CD4-positive, CD25-positive, alpha-beta regulatory T cell (primary cell): Measurements from ENCODE around the gene AIF1. TPM values are rescaled to one million over a fixed set of nuclear protein-coding genes. Genes with fewer than 3 reads are reported as not detected.
A peak's percentile ranks its signal among the peaks of the same experiment; 100 is the strongest.
"Not testable (repeated sequence)": the region's sequence is repeated elsewhere in the genome, so short reads cannot be mapped to it uniquely, and the experiment has no call there.

Experiments used
- ATAC-seq, 2 donors: fragments of 150-1000 bp; cut with Tn5 transposase; one replicate each; pipeline ENCODE4 v1.10.0; 2021; ENCODE audit warnings: low read depth in 2 of 2, moderate number of reproducible peaks in 2 of 2, moderate library complexity in 1 of 2
- DNase-seq, 3 donors: peaks; one replicate each; pipeline versions ENCODE4 v3.0.0 to v3.0.0-alpha.2; 2012 to 2022; ENCODE audit warnings: mixed read lengths in 1 of 3
- H3K27ac ChIP-seq: one replicate; pipeline ENCODE4 v1.7.0; 2013; ENCODE audit warnings: mild to moderate bottlenecking, low read length; ENCODE audit not compliant: insufficient read depth, poor library complexity, severe bottlenecking
- H3K27me3 ChIP-seq: one replicate; pipeline ENCODE4 v1.7.0; 2013; ENCODE audit warnings: low read length; ENCODE audit not compliant: control insufficient read depth, insufficient read depth
- H3K36me3 ChIP-seq: one replicate; pipeline ENCODE4 v1.7.0; 2013; ENCODE audit warnings: mild to moderate bottlenecking, low read length, moderate library complexity; ENCODE audit not compliant: control insufficient read depth, insufficient read depth
- H3K4me1 ChIP-seq: 2 replicates; pipeline ENCODE4 v1.7.0; 2013; ENCODE audit warnings: mild to moderate bottlenecking, low read length; ENCODE audit not compliant: insufficient read depth, control insufficient read depth, poor library complexity, severe bottlenecking
- H3K4me3 ChIP-seq: one replicate; pipeline ENCODE4 v1.7.0; 2013; ENCODE audit warnings: low read depth, mild to moderate bottlenecking, low read length, moderate library complexity
- H3K9me3 ChIP-seq, 2 experiments: 1 replicate in 1 of 2; 2 replicates in 1 of 2; pipeline ENCODE4 v1.7.0; 2013; ENCODE audit warnings: low read length in 2 of 2, mild to moderate bottlenecking in 1 of 2, moderate library complexity in 1 of 2; ENCODE audit not compliant: control insufficient read depth in 2 of 2
- H3K27ac Mint-ChIP-seq, 3 donors: one replicate each; pipeline ENCODE4 v1.8.0; 2020 to 2022; ENCODE audit warnings: mild to moderate bottlenecking in 3 of 3, mixed read lengths in 3 of 3, moderate library complexity in 2 of 3
- H3K27me3 Mint-ChIP-seq: one replicate; pipeline ENCODE4 v1.8.0; 2022; ENCODE audit warnings: mild to moderate bottlenecking, mixed read lengths
- H3K36me3 Mint-ChIP-seq: one replicate; pipeline ENCODE4 v1.8.0; 2020; ENCODE audit warnings: mixed read lengths
- H3K4me1 Mint-ChIP-seq, 4 donors: one replicate each; pipeline ENCODE4 v1.8.0; 2020 to 2022; ENCODE audit warnings: mixed read lengths in 4 of 4, mild to moderate bottlenecking in 1 of 4
- H3K4me3 Mint-ChIP-seq, 4 donors: one replicate each; pipeline ENCODE4 v1.8.0; 2020 to 2022; ENCODE audit warnings: mild to moderate bottlenecking in 4 of 4, mixed read lengths in 4 of 4, moderate library complexity in 3 of 4
- H3K9me3 Mint-ChIP-seq, 7 donors: one replicate each; pipeline ENCODE4 v1.8.0; 2020 to 2022; ENCODE audit warnings: mixed read lengths in 7 of 7, mild to moderate bottlenecking in 3 of 7, moderate library complexity in 2 of 7
- polyA plus RNA-seq, 4 donors: library from polyadenylated mRNA; unstranded; fragments of 300-500 nt; fragmentation: Illumina TruSeq; gene quantifications; one replicate each; pipeline ENCODE4 v1.2.3, GENCODE V29; 2021
- total RNA-seq: library from RNA; stranded (reverse); gene quantifications from one replicate; pipeline ENCODE4 v1.2.3, GENCODE V29; 2022

AIF1 gene
- total and polyA plus RNA-seq, 5 donors from 2014 or later = 6.5 to 38.8 (median 14.7) TPM

GRCh38 chr6:31586008-31586407 is 29.0 kb upstream of the AIF1 start, which contains the start of gene LST1:
LST1 (plus strand) TSS chr6:31586277; CDS start chr6:31587300, 1,023 bp downstream.
- Mint-ChIP-seq H3K9me3 (peaks cover 0 to 3% (median 0%) of the 10 kb centered on the region in 7 donors), H3K27me3 (peaks cover 10% of the 10 kb centered on the region), H3K4me3 (peak within 1 kb of the TSS; percentile 74 to 92 (median 84)), H3K27ac (peak within 1 kb of the TSS; percentile 96 to 98 (median 97)), H3K36me3 (peaks cover 15% of the 10 kb centered on the region), H3K4me1 (peaks cover 6 to 81% (median 57%) of the 10 kb centered on the region in 4 donors)
- Histone ChIP-seq H3K9me3 (no peaks in the 10 kb centered on the region), H3K27me3 (no peaks in the 10 kb centered on the region), H3K4me3 (peak within 1 kb of the TSS; percentile 65), H3K36me3 (no peaks in the 10 kb centered on the region), H3K27ac (peak within 1 kb of the TSS; percentile 95), H3K4me1 (peaks cover 78% of the 10 kb centered on the region)
- DNase-seq (no peak), ATAC-seq (no peak)

DNA sequence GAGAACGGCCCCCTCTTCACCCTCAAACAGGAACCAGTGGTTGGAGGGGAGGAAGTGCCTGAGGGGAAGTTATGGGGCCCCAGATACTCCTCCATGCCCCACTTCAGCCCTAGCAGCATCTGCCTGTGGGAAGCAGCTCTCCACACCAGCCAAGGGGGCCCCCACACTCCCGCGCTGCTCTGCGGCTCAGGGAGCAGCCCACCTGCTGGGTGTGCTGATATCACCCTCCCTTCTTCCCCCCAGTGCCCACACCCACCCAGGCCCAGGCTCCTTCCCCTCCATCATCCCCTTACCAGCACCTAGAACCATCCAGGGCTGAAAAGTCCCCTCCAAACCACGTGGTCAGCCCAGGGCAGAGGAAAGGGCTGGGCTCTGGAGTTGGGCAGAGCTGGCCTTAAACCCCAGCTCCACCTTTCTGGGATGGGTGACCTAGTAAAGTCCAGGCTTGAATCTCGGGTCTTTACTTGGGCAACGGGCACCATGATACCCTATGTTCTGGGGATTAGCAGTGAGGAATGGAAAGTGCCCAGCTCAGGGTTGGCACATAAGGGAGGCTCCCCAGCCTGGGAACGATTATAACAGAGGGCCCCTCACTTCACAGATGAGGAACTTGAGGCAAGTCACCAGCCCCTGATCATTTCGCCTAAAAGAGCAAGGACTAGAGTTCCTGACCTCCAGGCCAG is 28.3 kb upstream of the AIF1 start:
- ATAC-seq = peak; percentile 25 to 32

DNA sequence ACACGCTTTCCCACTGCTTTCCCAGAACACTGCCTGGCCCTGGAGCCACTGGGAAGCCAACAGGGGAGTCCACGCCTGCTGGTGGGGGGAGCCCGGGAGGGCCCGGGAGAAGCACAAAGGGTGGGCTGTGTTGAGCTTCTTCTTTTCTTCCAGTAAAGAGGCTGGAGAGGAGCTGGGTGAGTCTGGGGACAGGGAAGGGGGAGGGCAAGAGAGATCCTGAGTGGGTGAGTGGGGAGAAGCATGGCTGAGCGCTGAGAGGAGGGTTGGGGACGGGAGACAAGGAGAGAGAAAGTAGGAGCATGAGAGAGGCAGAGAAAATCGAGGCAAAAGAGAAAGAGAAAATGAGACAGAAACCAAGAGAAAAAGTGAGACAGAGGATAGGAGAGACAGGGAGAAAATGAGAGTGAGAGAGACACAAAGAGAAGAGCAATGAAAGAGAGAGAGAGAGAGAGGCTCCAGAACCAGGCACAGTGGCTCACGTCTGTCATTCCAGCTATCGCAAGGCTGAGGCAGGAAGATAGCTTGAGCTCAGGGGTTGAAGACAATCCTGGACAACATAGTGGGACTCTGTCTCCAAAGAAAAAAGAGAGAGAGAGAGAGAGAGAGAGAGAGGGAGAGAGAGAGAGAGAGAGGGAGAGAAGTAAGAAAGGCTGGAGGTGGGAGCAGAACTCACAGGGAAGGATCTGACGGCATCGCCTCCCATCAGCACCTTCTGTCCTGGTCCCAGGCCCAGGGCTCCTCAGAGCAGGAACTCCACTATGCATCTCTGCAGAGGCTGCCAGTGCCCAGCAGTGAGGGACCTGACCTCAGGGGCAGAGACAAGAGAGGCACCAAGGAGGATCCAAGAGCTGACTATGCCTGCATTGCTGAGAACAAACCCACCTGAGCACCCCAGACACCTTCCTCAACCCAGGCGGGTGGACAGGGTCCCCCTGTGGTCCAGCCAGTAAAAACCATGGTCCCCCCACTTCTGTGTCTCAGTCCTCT is 26.9 kb upstream of the AIF1 start:
- Mint-ChIP-seq H3K4me3 (peak overlapping the region; percentile 67 to 92 (median 84)), H3K27ac (peak overlapping the region; percentile 97 to 99 (median 98)), H3K36me3 (peaks cover 5% of the 10 kb centered on the region), H3K27me3 (peaks cover 10% of the 10 kb centered on the region), H3K9me3 (peaks cover 0 to 3% (median 0%) of the 10 kb centered on the region in 7 donors), H3K4me1 (peaks cover 6 to 88% (median 60%) of the 10 kb centered on the region in 4 donors)
- peaks cover 77% of the 10 kb centered on the region for H3K4me1 ChIP-seq
- DNase-seq (peak in 1 of 3 donors; percentile 50), ATAC-seq (no peak)
- peak overlapping the region; percentile 95 for H3K27ac ChIP-seq
- H3K4me3 ChIP-seq = peak overlapping the region; percentile 65
- H3K9me3 ChIP-seq = no peaks in the 10 kb centered on the region
- no peaks in the 10 kb centered on the region for H3K27me3 ChIP-seq
- H3K36me3 ChIP-seq = no peaks in the 10 kb centered on the region

More for the DNA sequence above, 28.3 kb upstream of the AIF1 start:
- H3K27me3 ChIP-seq = no peaks in the 10 kb centered on the region
- peaks cover 10% of the 10 kb centered on the region for H3K36me3 Mint-ChIP-seq
- DNase-seq = peak in 1 of 3 donors; percentile 61
- H3K4me3 Mint-ChIP-seq = peak overlapping the region; percentile 74 to 92 (median 84)
- H3K27me3 Mint-ChIP-seq = peaks cover 10% of the 10 kb centered on the region
- H3K4me1 ChIP-seq = peaks cover 80% of the 10 kb centered on the region
- peak overlapping the region; percentile 65 for H3K4me3 ChIP-seq
- peaks cover 0 to 3% (median 0%) of the 10 kb centered on the region in 7 donors for H3K9me3 Mint-ChIP-seq
- no peaks in the 10 kb centered on the region for H3K9me3 ChIP-seq
- no peaks in the 10 kb centered on the region for H3K36me3 ChIP-seq
- H3K27ac Mint-ChIP-seq = peak overlapping the region; percentile 96 to 98 (median 97)
- H3K4me1 Mint-ChIP-seq = peaks cover 6 to 85% (median 59%) of the 10 kb centered on the region in 4 donors
- H3K27ac ChIP-seq = peak overlapping the region; percentile 95

- Histone ChIP-seq H3K9me3 (no peaks in the 10 kb centered on the region), H3K36me3 (no peaks in the 10 kb centered on the region), H3K27me3 (no peaks in the 10 kb centered on the region), H3K4me1 (peaks cover 77% of the 10 kb centered on the region), H3K4me3 (no peak overlapping the region), H3K27ac (peak overlapping the region; percentile 95)
- H3K36me3 Mint-ChIP-seq = peaks cover 5% of the 10 kb centered on the region
- H3K9me3 Mint-ChIP-seq = peaks cover 0 to 3% (median 0%) of the 10 kb centered on the region in 7 donors
- peaks cover 6 to 88% (median 56%) of the 10 kb centered on the region in 4 donors for H3K4me1 Mint-ChIP-seq
- ATAC-seq (no peak), DNase-seq (no peak)
- H3K4me3 Mint-ChIP-seq = peak overlapping the region in 3 of 4 donors; percentile 43 to 64 (median 43)
- peaks cover 14% of the 10 kb centered on the region for H3K27me3 Mint-ChIP-seq
- H3K27ac Mint-ChIP-seq = peak overlapping the region; percentile 78 to 99 (median 98)
These were observed 26.0 kb upstream of the AIF1 start for GRCh38 chr6:31588871-31589650.

DNA sequence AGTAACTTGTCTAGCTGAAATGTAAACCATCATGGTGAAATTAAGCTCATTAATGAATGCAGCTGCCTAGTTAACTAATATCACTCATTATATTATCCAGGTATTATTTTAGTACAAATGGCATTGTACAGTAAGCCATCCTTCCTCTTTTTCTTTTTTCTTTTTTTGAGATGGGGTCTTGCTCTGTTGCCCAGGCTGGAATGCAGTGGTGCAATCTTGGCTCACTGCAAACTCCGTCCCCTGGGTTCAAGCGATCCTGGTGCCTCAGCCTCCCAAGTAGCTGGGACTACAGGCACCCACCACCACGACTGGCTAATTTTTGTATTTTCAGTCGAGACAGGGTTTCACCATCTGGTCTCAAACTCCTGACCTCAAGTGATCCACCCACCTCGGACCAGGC is 24.3 kb upstream of the AIF1 start:
- peak overlapping the region in 1 of 4 donors; percentile 69 for H3K4me3 Mint-ChIP-seq
- H3K9me3 ChIP-seq, H3K4me3 ChIP-seq, H3K9me3 Mint-ChIP-seq, ATAC-seq, H3K36me3 ChIP-seq, H3K36me3 Mint-ChIP-seq, H3K27me3 ChIP-seq, DNase-seq, H3K27me3 Mint-ChIP-seq: not testable (repeated sequence)
- H3K27ac Mint-ChIP-seq = peak overlapping the region in 2 of 3 donors; percentile 16 to 92
- Histone ChIP-seq H3K27ac (peak overlapping the region; percentile 20), H3K4me1 (peaks cover 66% of the 10 kb centered on the region)
- H3K4me1 Mint-ChIP-seq = peaks cover 1 to 79% (median 48%) of the 10 kb centered on the region in 4 donors

GRCh38 chr6:31592396-31592771 is 22.6 kb upstream of the AIF1 start:
- Mint-ChIP-seq H3K4me3 (peak overlapping the region; percentile 72 to 85 (median 81)), H3K36me3 (peaks cover 5% of the 10 kb centered on the region), H3K27me3 (peaks cover 4% of the 10 kb centered on the region), H3K9me3 (peaks cover 0 to 3% (median 0%) of the 10 kb centered on the region in 7 donors), H3K4me1 (peaks cover 7 to 77% (median 42%) of the 10 kb centered on the region in 4 donors), H3K27ac (peak overlapping the region; percentile 84 to 93 (median 92))
- peak overlapping the region; percentile 57 for H3K4me3 ChIP-seq
- ATAC-seq = peak in 1 of 2 donors; percentile 2
- peak overlapping the region; percentile 63 for H3K27ac ChIP-seq
- no peaks in the 10 kb centered on the region for H3K27me3 ChIP-seq
- peaks cover 61% of the 10 kb centered on the region for H3K4me1 ChIP-seq
- H3K36me3 ChIP-seq = no peaks in the 10 kb centered on the region
- no peaks in the 10 kb centered on the region for H3K9me3 ChIP-seq
- DNase-seq = no peak

- no peaks in the 10 kb centered on the region for H3K9me3 ChIP-seq
- DNase-seq (peak in 2 of 3 donors; percentile 81 to 87), ATAC-seq (peak; percentile 76 to 80)
- H3K4me1 Mint-ChIP-seq = peaks cover 11 to 55% (median 26%) of the 10 kb centered on the region in 4 donors
- peak overlapping the region; percentile 64 for H3K4me3 ChIP-seq
- peak overlapping the region; percentile 67 to 89 (median 76) for H3K27ac Mint-ChIP-seq
- no peaks in the 10 kb centered on the region for H3K36me3 ChIP-seq
- no peaks in the 10 kb centered on the region for H3K36me3 Mint-ChIP-seq
- H3K27me3 ChIP-seq = no peaks in the 10 kb centered on the region
- H3K4me3 Mint-ChIP-seq = peak overlapping the region in 3 of 4 donors; percentile 22 to 69 (median 40)
- H3K27ac ChIP-seq = peak overlapping the region; percentile 33
- peaks cover 44% of the 10 kb centered on the region for H3K4me1 ChIP-seq
- H3K9me3 Mint-ChIP-seq = no peaks in the 10 kb centered on the region
- peaks cover 4% of the 10 kb centered on the region for H3K27me3 Mint-ChIP-seq
These were observed 18.0 kb upstream of the AIF1 start for GRCh38 chr6:31597006-31597405.
